Endothelial cell of umbilical vein (primary cell): ENCODE measurements around the gene KCNH4. TPM values are rescaled to one million over a fixed set of nuclear protein-coding genes. Genes with fewer than 3 reads are reported as not detected.

Source experiments
- BruUV-seq: library from RNA; stranded (reverse); fragments of 400-500 nt; replicated peaks from 2 replicates; lab custom pipeline; 2021; lab: Mats Ljungman, UMichigan
- CTCF ChIA-PET: fragments of 300-600, 350-600 bp; sonication (Branson Sonifier 250); formaldehyde crosslinking; loops from one replicate; lab custom pipeline; 2021; ENCODE audit warnings: antibody characterized with exemption, inconsistent platforms; lab: Charles Lee
- POLR2A ChIA-PET: fragments of 300-600, 350-600 bp; sonication (Branson Sonifier 250); formaldehyde crosslinking; loops from one replicate; lab custom pipeline; 2021; ENCODE audit warnings: antibody characterized with exemption, inconsistent platforms; lab: Charles Lee
- DNase-seq: peaks from one replicate; pipeline ENCODE4 v3.0.0-alpha.2; 2011; ENCODE audit warnings: low read depth, low spot score
- FAIRE-seq: peaks from 2 replicates; lab custom pipeline; 2011; peaks lifted over from hg19 to GRCh38; lab: Jason Lieb, UNC
- H2AFZ ChIP-seq: 2 replicates; pipeline ENCODE4 v1.6.0; 2012; ENCODE audit warnings: low read depth, low read length, control low read depth, inconsistent platforms
- H3K27ac ChIP-seq: 2 replicates; pipeline ENCODE4 v1.5.1; 2011; ENCODE audit warnings: low read depth, mild to moderate bottlenecking, control low read depth, low read length, moderate library complexity; ENCODE audit not compliant: insufficient read depth
- H3K27me3 ChIP-seq, 2 experiments: 2 replicates each; pipeline versions ENCODE4 v1.6.0 to v1.6.1; 2011; ENCODE audit warnings: low read length in 2 of 2, mixed read lengths in 1 of 2; ENCODE audit not compliant: control insufficient read depth in 2 of 2, insufficient read depth in 2 of 2
- H3K36me3 ChIP-seq, 2 experiments: 2 replicates in 1 of 2; 3 replicates in 1 of 2; pipeline ENCODE4 v1.5.1; 2011; ENCODE audit warnings: low read length in 2 of 2, mild to moderate bottlenecking in 1 of 2, moderate library complexity in 1 of 2; ENCODE audit not compliant: control insufficient read depth in 2 of 2, insufficient read depth in 2 of 2; ENCODE audit errors: extremely low read depth in 1 of 2
- H3K4me1 ChIP-seq: 3 replicates; pipeline ENCODE4 v1.5.1; 2011; ENCODE audit warnings: mild to moderate bottlenecking, low read length; ENCODE audit not compliant: control insufficient read depth, insufficient read depth; ENCODE audit errors: extremely low read depth
- H3K4me2 ChIP-seq: 2 replicates; pipeline ENCODE4 v1.6.1; 2011; ENCODE audit warnings: low read length, control low read depth, mixed read lengths; ENCODE audit not compliant: insufficient read depth
- H3K4me3 ChIP-seq, 3 experiments: fragments of 200-600 bp in 1 of 3; sonication (generic), shearing (Covaris generic) in 1 of 3; replicated peaks in 1 of 3; 2 replicates each; pipeline ENCODE4 v1.5.1; 2011 to 2016; ENCODE audit warnings: control low read depth in 3 of 3, low read length in 3 of 3, mild to moderate bottlenecking in 2 of 3, inconsistent platforms in 1 of 3, low read depth in 1 of 3, moderate library complexity in 1 of 3; ENCODE audit not compliant: insufficient read depth in 1 of 3
- H3K79me2 ChIP-seq: 2 replicates; pipeline ENCODE4 v1.6.0; 2012; ENCODE audit warnings: low read length, inconsistent platforms; ENCODE audit not compliant: control insufficient read depth, insufficient read depth
- H3K9ac ChIP-seq: replicated peaks from 2 replicates; pipeline ENCODE3; 2011; ENCODE audit warnings: low read length, control low read depth; ENCODE audit not compliant: insufficient read depth; ENCODE audit errors: extremely low read depth
- H3K9me1 ChIP-seq: replicated peaks from 3 replicates; pipeline ENCODE4 v1.6.0; 2011; ENCODE audit warnings: mild to moderate bottlenecking, low read length; ENCODE audit not compliant: control insufficient read depth, insufficient read depth; ENCODE audit errors: extremely low read depth
- H3K9me3 ChIP-seq: replicated peaks from 2 replicates; pipeline ENCODE4 v1.5.1; 2012; ENCODE audit warnings: low read length, inconsistent platforms; ENCODE audit not compliant: control insufficient read depth, insufficient read depth
- H4K20me1 ChIP-seq: replicated peaks from 2 replicates; pipeline ENCODE3; 2011; ENCODE audit warnings: mild to moderate bottlenecking, low read length; ENCODE audit not compliant: control insufficient read depth, insufficient read depth; ENCODE audit errors: extremely low read depth
- EZH2 ChIP-seq: IDR thresholded peaks from 2 replicates; pipeline ENCODE4 v1.6.1; 2012; ENCODE audit warnings: borderline replicate concordance, low read depth, mild to moderate bottlenecking, moderate library complexity, low read length, inconsistent platforms; ENCODE audit not compliant: severe bottlenecking
- MYC ChIP-seq: IDR thresholded peaks from one replicate; pipeline ENCODE4 v1.6.1; 2011; ENCODE audit warnings: mild to moderate bottlenecking, low read depth, low read length
- POLR2A ChIP-seq: IDR thresholded peaks from 2 replicates; pipeline ENCODE4 v1.6.1; 2012; ENCODE audit warnings: low read depth, mild to moderate bottlenecking, control low read depth, low read length
- dilution Hi-C: fragments of 300-500 bp; cut with MboI; formaldehyde crosslinking; loops from one replicate; pipeline ENCODE4 v1.15.0; 2019; ENCODE audit warnings: low sequenced_read_pairs; ENCODE audit not compliant: extremely low pct_ligation_motif_present
- intact Hi-C: fragments of 100-400 bp; cut with micrococcal nuclease; formaldehyde crosslinking; loops from one replicate; pipeline ENCODE4 v1.10.0; 2022
- polyA plus RNA-seq, 4 experiments: library from polyadenylated mRNA; depleted of rRNA in 3 of 4; stranded (reverse) in 3 of 4; unstranded in 1 of 4; fragments of >200 nt; gene quantifications; 2 replicates each; pipeline versions ENCODE4 v1.2.1 to v1.2.3, GENCODE V29; 2011 to 2012; ENCODE audit warnings: missing spikeins in 1 of 4
- total RNA-seq: library from RNA; stranded (reverse); gene quantifications from 2 replicates; pipeline ENCODE4 v1.2.3, GENCODE V29; 2021

KCNH4 gene
- total and polyA plus RNA-seq, 2 donors (not counting 3 experiments of a cell fraction or from before 2014, with no cell fraction given): 0.11 TPM

GRCh38 chr17:42122371-42123303 lies 58.3 kb downstream of the KCNH4 start, which contains the start of gene HSPB9:
HSPB9 (plus strand) TSS chr17:42122804; CDS start chr17:42122851, 47 bp downstream.
- H4K20me1 ChIP-seq: no peaks in the 10 kb centered on the region
- POLR2A ChIA-PET: no interaction called here
- CTCF ChIA-PET: interaction anchor here (1.3 to 1.4 kb wide), 2 partner anchors 9 to 160 kb away, joined by 3 to 5 read pairs; no protein-coding TSS in a partner anchor
- H3K79me2 ChIP-seq: no peaks in the 10 kb centered on the region
- FAIRE-seq: no peak
- no peaks in the 10 kb centered on the region for H3K9me1 ChIP-seq
- TF ChIP-seq MYC: no peak
- no peak for TF ChIP-seq EZH2
- TF ChIP-seq POLR2A: no peak
- intact Hi-C loops (no loop called here), dilution Hi-C loops (loop anchor here (25.0 kb wide), 1 partner anchor 160 kb away; the partner anchor contains the start of gene CNP)
- no TSS peak for BruUV-seq
- no peak within 1 kb of the TSS for H2AFZ ChIP-seq
- H3K9me3 ChIP-seq: no peaks in the 10 kb centered on the region
- H3K27ac ChIP-seq: no peak within 1 kb of the TSS
- peaks cover 10 to 15% of the 10 kb centered on the region in 2 experiments for H3K36me3 ChIP-seq
- H3K4me1 ChIP-seq: peaks cover 5% of the 10 kb centered on the region
- H3K9ac ChIP-seq: no peak within 1 kb of the TSS
- no peak within 1 kb of the TSS for H3K4me2 ChIP-seq
- DNase-seq: no peak
- H3K4me3 ChIP-seq: no peak within 1 kb of the TSS
- H3K27me3 ChIP-seq: no peaks in the 10 kb centered on the region
